A549 (cell line): Measurements from ENCODE around the gene KCNA5. TPM values are rescaled to one million over a fixed set of nuclear protein-coding genes. Genes with fewer than 3 reads are reported as not detected.

ENCODE experiments used
- ATAC-seq, 2 experiments: fragments of 200-7000 bp in 1 of 2; fragments of >200 bp in 1 of 2; cut with Nextera tagmentation in 1 of 2; cut with Tn5 transposase in 1 of 2; 3 replicates each; pipeline versions ENCODE4 v1.8.0 to v1.9.1; 2018 to 2020; ENCODE audit warnings: mild to moderate bottlenecking in 1 of 2, moderate library complexity in 1 of 2
- CTCF ChIA-PET: fragments of 300-600 bp; sonication (Branson Sonifier 250); formaldehyde crosslinking; extraction: SDS; loops from one replicate; lab custom pipeline; 2021; ENCODE audit warnings: antibody characterized with exemption, inconsistent platforms; lab: Yijun Ruan, JAX
- POLR2A ChIA-PET: fragments of 350-600 bp; formaldehyde crosslinking; extraction: SDS; loops from one replicate; lab custom pipeline; 2021; ENCODE audit warnings: antibody characterized with exemption, inconsistent platforms; lab: Yijun Ruan, JAX
- DNase-seq, 2 experiments: peaks; one replicate each; pipeline versions ENCODE4 v3.0.0 to v3.0.0-alpha.2; 2011 to 2016; ENCODE audit warnings: low read depth in 1 of 2, low spot score in 1 of 2
- FAIRE-seq: peaks from 2 replicates; lab custom pipeline; 2011; peaks lifted over from hg19 to GRCh38; lab: Jason Lieb, UNC
- H3K27ac ChIP-seq, 2 experiments: fragments of >200 bp; sonication (Bioruptor Twin); formaldehyde crosslinking; 3 replicates each; pipeline ENCODE4 v1.5.1; 2016 to 2017
- H3K4me1 ChIP-seq: fragments of >200 bp; sonication (Bioruptor Twin); formaldehyde crosslinking; 3 replicates; pipeline ENCODE4 v1.6.1; 2016
- H3K4me2 ChIP-seq: fragments of >200 bp; sonication (Bioruptor Twin); formaldehyde crosslinking; 3 replicates; pipeline ENCODE4 v1.6.1; 2016
- H3K4me3 ChIP-seq: fragments of >200 bp; sonication (Bioruptor Twin); formaldehyde crosslinking; 3 replicates; pipeline ENCODE4 v1.5.1; 2016
- H3K9me3 ChIP-seq: fragments of >200 bp; sonication (Bioruptor Twin); formaldehyde crosslinking; 3 replicates; pipeline ENCODE4 v1.6.1; 2016
- BHLHE40 ChIP-seq: IDR thresholded peaks from 2 replicates; pipeline ENCODE4 v1.6.1; 2012; ENCODE audit warnings: low read depth, low read length, inconsistent platforms
- CEBPB ChIP-seq, 2 experiments: fragments of >200 bp in 1 of 2; sonication (Bioruptor Twin) in 1 of 2; formaldehyde crosslinking in 1 of 2; IDR thresholded peaks; 2 replicates each; pipeline ENCODE4 v1.6.1; 2012 to 2016
- CHD2 ChIP-seq: fragments of 150-350 bp; IDR thresholded peaks from 2 replicates; pipeline ENCODE4 v1.6.1; 2014; ENCODE audit warnings: low read length; ENCODE audit not compliant: partially characterized antibody
- FOSB ChIP-seq: fragments of 250-450 bp; sonication (Bioruptor Pico); IDR thresholded peaks from 2 replicates; pipeline ENCODE4 v1.5.0; 2020; ENCODE audit warnings: mild to moderate bottlenecking, moderate library complexity
- FOSL2 ChIP-seq, 2 experiments: fragments of 450-650 bp in 1 of 2; fragments of >200 bp in 1 of 2; sonication (Bioruptor Twin) in 1 of 2; formaldehyde crosslinking; IDR thresholded peaks; 2 replicates each; pipeline versions ENCODE4 v1.5.0 to v1.6.1; 2016 to 2020; ENCODE audit warnings: mild to moderate bottlenecking in 1 of 2, moderate library complexity in 1 of 2
- GATA3 ChIP-seq: IDR thresholded peaks from 2 replicates; pipeline ENCODE4 v1.6.1; 2012; ENCODE audit warnings: borderline replicate concordance
- HDAC2 ChIP-seq: fragments of 200-600 bp; sonication (generic); IDR thresholded peaks from 2 replicates; pipeline ENCODE4 v1.6.1; 2016
- HEYL ChIP-seq: fragments of 250-450 bp; sonication (Bioruptor Pico); IDR thresholded peaks from 2 replicates; pipeline ENCODE4 v1.8.0; 2021; ENCODE audit warnings: mild to moderate bottlenecking, moderate library complexity
- HOXA7 ChIP-seq: fragments of 250-450 bp; sonication (Bioruptor Pico); IDR thresholded peaks from 2 replicates; pipeline ENCODE4 v1.5.0; 2020; ENCODE audit warnings: mild to moderate bottlenecking, moderate library complexity
- HOXB13 ChIP-seq: fragments of 250-450 bp; sonication (Bioruptor Pico); IDR thresholded peaks from 2 replicates; pipeline ENCODE4 v1.5.0; 2020; ENCODE audit warnings: low read depth, mild to moderate bottlenecking, moderate library complexity
- JUNB ChIP-seq: fragments of >200 bp; sonication (Bioruptor Twin); formaldehyde crosslinking; IDR thresholded peaks from 2 replicates; pipeline ENCODE4 v1.6.1; 2016
- KDM5A ChIP-seq: fragments of 200-600 bp; sonication (generic); IDR thresholded peaks from 2 replicates; pipeline ENCODE4 v1.6.1; 2016; ENCODE audit warnings: antibody characterized with exemption, mild to moderate bottlenecking
- MAFK ChIP-seq: fragments of 450-650 bp; IDR thresholded peaks from 2 replicates; pipeline ENCODE4 v1.6.1; 2014; ENCODE audit not compliant: partially characterized antibody
- NFE2L2 ChIP-seq: fragments of 150-350 bp; conservative IDR thresholded peaks from 2 replicates; pipeline ENCODE4 v1.6.1; 2014; ENCODE audit warnings: low read length
- NPAS2 ChIP-seq: fragments of 250-450 bp; sonication (Bioruptor Pico); IDR thresholded peaks from 2 replicates; pipeline ENCODE4 v1.8.0; 2022; ENCODE audit warnings: mild to moderate bottlenecking, moderate library complexity, borderline replicate concordance
- NR3C1 ChIP-seq: fragments of >200 bp; sonication (Bioruptor Twin); formaldehyde crosslinking; IDR thresholded peaks from 3 replicates; pipeline ENCODE4 v1.6.1; 2017
- PHF8 ChIP-seq: fragments of 200-600 bp; sonication (generic); IDR thresholded peaks from 2 replicates; pipeline ENCODE4 v1.6.1; 2016; ENCODE audit warnings: low read depth, mild to moderate bottlenecking, antibody characterized with exemption, moderate library complexity, borderline replicate concordance
- RAD21 ChIP-seq, 2 experiments: fragments of >200 bp in 1 of 2; sonication (Bioruptor Twin) in 1 of 2; formaldehyde crosslinking in 1 of 2; IDR thresholded peaks in 1 of 2; conservative IDR thresholded peaks in 1 of 2; 2 replicates in 1 of 2; 3 replicates in 1 of 2; pipeline ENCODE4 v1.6.1; 2012 to 2018; ENCODE audit warnings: inconsistent platforms in 1 of 2
- RARB ChIP-seq: fragments of 250-450 bp; sonication (Bioruptor Pico); IDR thresholded peaks from 2 replicates; pipeline ENCODE4 v1.8.0; 2021; ENCODE audit warnings: mild to moderate bottlenecking, moderate library complexity
- RCOR1 ChIP-seq: fragments of 150-350 bp; IDR thresholded peaks from 2 replicates; pipeline ENCODE4 v1.6.1; 2014; ENCODE audit warnings: antibody characterized with exemption, low read length, low read depth
- TFCP2L1 ChIP-seq: fragments of 250-450 bp; sonication (Bioruptor Pico); IDR thresholded peaks from 2 replicates; pipeline ENCODE4 v1.5.0; 2021; ENCODE audit warnings: mild to moderate bottlenecking
- TP53 ChIP-seq: fragments of 250-450 bp; sonication (Bioruptor Pico); IDR thresholded peaks from 2 replicates; pipeline ENCODE4 v1.5.0; 2021; ENCODE audit warnings: mild to moderate bottlenecking, moderate library complexity
- ZNF302 ChIP-seq: fragments of 250-450 bp; sonication (Bioruptor Pico); IDR thresholded peaks from 2 replicates; pipeline ENCODE4 v1.9.0; 2021; ENCODE audit warnings: inconsistent platforms, mild to moderate bottlenecking, moderate library complexity
- WGBS: methylation state at CpG from one replicate; pipeline ENCODE4 v1.1.6; 2017; ENCODE audit errors: missing lambda C conversion rate; 5-methylcytosine and 5-hydroxymethylcytosine counted together
- polyA plus RNA-seq, 4 experiments: library from polyadenylated mRNA; depleted of rRNA in 3 of 4; stranded (reverse); fragments of >200 nt; fragmentation: RNase III in 1 of 4; extraction: RNeasy Plus Mini Kit Qiagen cat#74134 plus additional on column Dnase treatment in 1 of 4; gene quantifications; 2 replicates in 3 of 4; 3 replicates in 1 of 4; pipeline ENCODE4 v1.2.3, GENCODE V29; 2011 to 2017
- TF ChIP-seq, protein P1 (sequence below): fragments of 450-650 bp; IDR thresholded peaks from 2 replicates; pipeline ENCODE4 v1.6.1; 2014; ENCODE audit warnings: antibody characterized with exemption
- TF ChIP-seq, protein P2 (sequence below): IDR thresholded peaks from 2 replicates; pipeline ENCODE4 v1.6.1; 2012; ENCODE audit warnings: low read depth, borderline replicate concordance
- TF ChIP-seq, protein P3 (sequence below): fragments of >200 bp; sonication (Bioruptor Twin); formaldehyde crosslinking; IDR thresholded peaks from 3 replicates; pipeline ENCODE4 v1.6.1; 2016
- TF ChIP-seq, protein P4 (sequence below): fragments of >200 bp; sonication (Bioruptor Twin); formaldehyde crosslinking; IDR thresholded peaks from 3 replicates; pipeline ENCODE4 v1.5.1; 2016
- TF ChIP-seq, protein P5 (sequence below): IDR thresholded peaks from 2 replicates; pipeline ENCODE4 v1.6.1; 2012

The KCNA5 gene
- polyA plus RNA-seq, 2 of the 4 experiments (the other 2 are of a cell fraction), result not detected

DNA sequence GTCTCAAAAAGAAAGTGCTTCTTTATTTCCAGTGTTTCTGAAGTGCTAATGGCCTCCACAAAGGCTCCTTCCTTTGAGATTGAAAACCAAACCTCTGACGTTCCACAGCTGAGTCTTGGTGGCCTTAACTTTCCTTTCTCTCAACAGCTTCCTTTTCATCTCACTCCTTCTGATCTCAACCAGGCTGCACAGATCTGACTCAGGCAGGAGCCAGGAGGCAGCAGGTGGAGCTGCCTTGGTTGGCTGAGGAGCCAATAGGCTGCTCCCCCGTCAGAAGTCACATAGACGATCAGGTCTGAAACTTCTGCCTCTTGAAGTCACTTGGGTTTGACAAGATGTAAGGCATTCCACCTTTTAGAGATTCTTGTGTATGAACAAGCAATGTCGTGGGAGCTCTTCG, 9.1 kb upstream of the KCNA5 start:
- WGBS, result 3% methylated on average over 5 of the region's 5 CpGs
- FAIRE-seq (no peak), DNase-seq (no peak), ATAC-seq (no peak)
- TF ChIP-seq HEYL (CRISPR knock-in tag), result no peak
- no peak for TF ChIP-seq JUNB
- TF ChIP-seq KDM5A, result no peak
- no peak for TF ChIP-seq BHLHE40
- TF ChIP-seq NFE2L2, result no peak
- no peak for TF ChIP-seq MAFK
- TF ChIP-seq TP53 (CRISPR knock-in tag), result no peak
- TF ChIP-seq NR3C1, result no peak
- TF ChIP-seq, protein P1, sequence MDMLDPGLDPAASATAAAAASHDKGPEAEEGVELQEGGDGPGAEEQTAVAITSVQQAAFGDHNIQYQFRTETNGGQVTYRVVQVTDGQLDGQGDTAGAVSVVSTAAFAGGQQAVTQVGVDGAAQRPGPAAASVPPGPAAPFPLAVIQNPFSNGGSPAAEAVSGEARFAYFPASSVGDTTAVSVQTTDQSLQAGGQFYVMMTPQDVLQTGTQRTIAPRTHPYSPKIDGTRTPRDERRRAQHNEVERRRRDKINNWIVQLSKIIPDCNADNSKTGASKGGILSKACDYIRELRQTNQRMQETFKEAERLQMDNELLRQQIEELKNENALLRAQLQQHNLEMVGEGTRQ, result no peak
- no peak for TF ChIP-seq HOXA7 (CRISPR knock-in tag)
- TF ChIP-seq, protein P2, sequence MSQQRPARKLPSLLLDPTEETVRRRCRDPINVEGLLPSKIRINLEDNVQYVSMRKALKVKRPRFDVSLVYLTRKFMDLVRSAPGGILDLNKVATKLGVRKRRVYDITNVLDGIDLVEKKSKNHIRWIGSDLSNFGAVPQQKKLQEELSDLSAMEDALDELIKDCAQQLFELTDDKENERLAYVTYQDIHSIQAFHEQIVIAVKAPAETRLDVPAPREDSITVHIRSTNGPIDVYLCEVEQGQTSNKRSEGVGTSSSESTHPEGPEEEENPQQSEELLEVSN, result no peak
- TF ChIP-seq FOSL2 (IDR thresholded peaks at IDR 0.05), result no peak
- TF ChIP-seq FOSL2 (CRISPR knock-in tag; IDR thresholded peaks at IDR 0.05), result no peak
- no peak for TF ChIP-seq GATA3
- no peak for TF ChIP-seq CHD2
- TF ChIP-seq FOSB (CRISPR knock-in tag), result no peak
- TF ChIP-seq RCOR1, result no peak
- TF ChIP-seq RAD21 (conservative IDR thresholded peaks at IDR 0.05 in 1 of 2, IDR thresholded peaks at IDR 0.05 in 1 of 2), result no peak
- no peak for TF ChIP-seq RARB
- TF ChIP-seq, protein P3, sequence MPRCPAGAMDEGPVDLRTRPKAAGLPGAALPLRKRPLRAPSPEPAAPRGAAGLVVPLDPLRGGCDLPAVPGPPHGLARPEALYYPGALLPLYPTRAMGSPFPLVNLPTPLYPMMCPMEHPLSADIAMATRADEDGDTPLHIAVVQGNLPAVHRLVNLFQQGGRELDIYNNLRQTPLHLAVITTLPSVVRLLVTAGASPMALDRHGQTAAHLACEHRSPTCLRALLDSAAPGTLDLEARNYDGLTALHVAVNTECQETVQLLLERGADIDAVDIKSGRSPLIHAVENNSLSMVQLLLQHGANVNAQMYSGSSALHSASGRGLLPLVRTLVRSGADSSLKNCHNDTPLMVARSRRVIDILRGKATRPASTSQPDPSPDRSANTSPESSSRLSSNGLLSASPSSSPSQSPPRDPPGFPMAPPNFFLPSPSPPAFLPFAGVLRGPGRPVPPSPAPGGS, result no peak
- Histone ChIP-seq H3K4me2 (no peak overlapping the region), H3K27ac (no peak overlapping the region), H3K9me3 (no peaks in the 10 kb centered on the region), H3K4me1 (no peaks in the 10 kb centered on the region), H3K4me3 (no peak overlapping the region)
- POLR2A ChIA-PET, result no interaction called here
- CTCF ChIA-PET, result interaction anchor here (1.0 to 2.9 kb wide), 3 partner anchors 10 to 180 kb away, joined by 3 to 12 read pairs (median 4); no protein-coding TSS in a partner anchor

DNA sequence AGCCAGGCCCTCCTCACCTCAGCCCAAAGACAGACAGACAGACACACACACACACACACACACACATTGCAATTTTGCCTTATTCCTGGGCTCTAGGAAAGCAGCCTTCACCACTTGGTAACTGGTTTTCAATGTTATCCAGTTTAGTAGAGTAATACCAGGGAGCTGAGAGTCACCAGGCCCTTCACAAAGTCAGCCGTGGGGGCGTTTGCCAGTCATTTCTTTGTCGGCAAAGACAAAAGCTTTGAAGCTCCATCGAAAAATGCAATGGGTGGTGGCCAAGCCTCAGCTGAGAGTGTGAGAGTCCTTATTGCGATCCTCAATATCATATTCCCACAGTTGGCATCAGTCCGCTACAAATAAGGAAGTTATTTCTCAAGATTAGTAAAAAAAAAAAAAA, 8.1 kb upstream of the KCNA5 start:
- no peak overlapping the region for H3K27ac ChIP-seq
- 38% methylated on average over 6 of the region's 6 CpGs for WGBS
- ATAC-seq (no peak), DNase-seq (no peak), FAIRE-seq (no peak)
- no peak overlapping the region for H3K4me3 ChIP-seq
- ChIA-PET POLR2A (no interaction called here), CTCF (no interaction called here)
- H3K9me3 ChIP-seq, result no peaks in the 10 kb centered on the region
- no peak for TF ChIP-seq RCOR1
- no peaks in the 10 kb centered on the region for H3K4me1 ChIP-seq
- no peak overlapping the region for H3K4me2 ChIP-seq

DNA sequence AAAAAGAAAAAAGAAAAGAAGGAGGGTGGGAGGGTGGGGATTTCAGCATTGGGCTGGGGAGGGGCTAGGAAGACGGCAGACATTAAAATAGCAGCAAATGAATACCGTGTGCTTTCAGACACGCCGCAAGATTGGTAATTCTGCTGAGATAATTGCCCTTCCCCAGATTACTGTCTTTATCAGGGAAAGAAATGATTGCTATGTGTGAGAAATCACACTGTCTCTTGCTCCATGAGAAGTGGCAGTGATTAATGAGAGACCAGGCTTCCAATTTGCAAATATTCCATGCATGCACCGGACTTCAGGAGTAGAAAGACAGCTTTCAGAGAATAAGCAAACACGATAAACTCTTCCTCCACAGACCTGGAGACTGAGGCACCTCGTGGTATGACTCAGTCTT, 7.6 kb upstream of the KCNA5 start:
- CTCF ChIA-PET, result no interaction called here
- H3K4me2 ChIP-seq, result no peak overlapping the region
- FAIRE-seq (no peak), DNase-seq (no peak), ATAC-seq (no peak)
- H3K4me3 ChIP-seq, result no peak overlapping the region
- WGBS, result 26% methylated on average over 7 of the region's 7 CpGs
- H3K9me3 ChIP-seq, result no peaks in the 10 kb centered on the region
- TF ChIP-seq CEBPB (IDR thresholded peaks at IDR 0.05), result no peak
- TF ChIP-seq, protein P4, sequence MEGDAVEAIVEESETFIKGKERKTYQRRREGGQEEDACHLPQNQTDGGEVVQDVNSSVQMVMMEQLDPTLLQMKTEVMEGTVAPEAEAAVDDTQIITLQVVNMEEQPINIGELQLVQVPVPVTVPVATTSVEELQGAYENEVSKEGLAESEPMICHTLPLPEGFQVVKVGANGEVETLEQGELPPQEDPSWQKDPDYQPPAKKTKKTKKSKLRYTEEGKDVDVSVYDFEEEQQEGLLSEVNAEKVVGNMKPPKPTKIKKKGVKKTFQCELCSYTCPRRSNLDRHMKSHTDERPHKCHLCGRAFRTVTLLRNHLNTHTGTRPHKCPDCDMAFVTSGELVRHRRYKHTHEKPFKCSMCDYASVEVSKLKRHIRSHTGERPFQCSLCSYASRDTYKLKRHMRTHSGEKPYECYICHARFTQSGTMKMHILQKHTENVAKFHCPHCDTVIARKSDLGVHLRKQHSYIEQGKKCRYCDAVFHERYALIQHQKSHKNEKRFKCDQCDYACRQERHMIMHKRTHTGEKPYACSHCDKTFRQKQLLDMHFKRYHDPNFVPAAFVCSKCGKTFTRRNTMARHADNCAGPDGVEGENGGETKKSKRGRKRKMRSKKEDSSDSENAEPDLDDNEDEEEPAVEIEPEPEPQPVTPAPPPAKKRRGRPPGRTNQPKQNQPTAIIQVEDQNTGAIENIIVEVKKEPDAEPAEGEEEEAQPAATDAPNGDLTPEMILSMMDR, result no peak
- TF ChIP-seq NPAS2 (CRISPR knock-in tag), result no peak
- TF ChIP-seq RCOR1, result no peak
- TF ChIP-seq, protein P1, result no peak
- no peak for TF ChIP-seq HOXB13 (CRISPR knock-in tag)
- no peak for TF ChIP-seq HDAC2
- no peak for TF ChIP-seq RAD21 (conservative IDR thresholded peaks at IDR 0.05 in 1 of 2, IDR thresholded peaks at IDR 0.05 in 1 of 2)
- TF ChIP-seq TFCP2L1, result no peak
- TF ChIP-seq, protein P5, sequence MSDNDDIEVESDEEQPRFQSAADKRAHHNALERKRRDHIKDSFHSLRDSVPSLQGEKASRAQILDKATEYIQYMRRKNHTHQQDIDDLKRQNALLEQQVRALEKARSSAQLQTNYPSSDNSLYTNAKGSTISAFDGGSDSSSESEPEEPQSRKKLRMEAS, result no peak
- no peak for TF ChIP-seq PHF8
- no peak for TF ChIP-seq ZNF302
- TF ChIP-seq MAFK, result no peak
- TF ChIP-seq CHD2, result no peak
- POLR2A ChIA-PET, result no interaction called here
- no peak overlapping the region for H3K27ac ChIP-seq
- no peaks in the 10 kb centered on the region for H3K4me1 ChIP-seq
